Measurements from ENCODE around the gene GABRB2.

GRCh38 chr5:161481922-161482321 lies 64.6 kb downstream of the GABRB2 start:
- TF ChIP-seq, protein P1, sequence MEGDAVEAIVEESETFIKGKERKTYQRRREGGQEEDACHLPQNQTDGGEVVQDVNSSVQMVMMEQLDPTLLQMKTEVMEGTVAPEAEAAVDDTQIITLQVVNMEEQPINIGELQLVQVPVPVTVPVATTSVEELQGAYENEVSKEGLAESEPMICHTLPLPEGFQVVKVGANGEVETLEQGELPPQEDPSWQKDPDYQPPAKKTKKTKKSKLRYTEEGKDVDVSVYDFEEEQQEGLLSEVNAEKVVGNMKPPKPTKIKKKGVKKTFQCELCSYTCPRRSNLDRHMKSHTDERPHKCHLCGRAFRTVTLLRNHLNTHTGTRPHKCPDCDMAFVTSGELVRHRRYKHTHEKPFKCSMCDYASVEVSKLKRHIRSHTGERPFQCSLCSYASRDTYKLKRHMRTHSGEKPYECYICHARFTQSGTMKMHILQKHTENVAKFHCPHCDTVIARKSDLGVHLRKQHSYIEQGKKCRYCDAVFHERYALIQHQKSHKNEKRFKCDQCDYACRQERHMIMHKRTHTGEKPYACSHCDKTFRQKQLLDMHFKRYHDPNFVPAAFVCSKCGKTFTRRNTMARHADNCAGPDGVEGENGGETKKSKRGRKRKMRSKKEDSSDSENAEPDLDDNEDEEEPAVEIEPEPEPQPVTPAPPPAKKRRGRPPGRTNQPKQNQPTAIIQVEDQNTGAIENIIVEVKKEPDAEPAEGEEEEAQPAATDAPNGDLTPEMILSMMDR (IDR thresholded peaks at IDR 0.05), result no peak
- TF ChIP-seq POLR2A (IDR thresholded peaks at IDR 0.05), result no peak

Data from adrenal gland (tissue), 5 donors.